OCI-LY3 (cell line): Measurements from ENCODE around the gene TGFB1.

Experiments
- H2AFZ ChIP-seq: fragments of 200-600, 300-600 bp; shearing (Covaris generic); 2 replicates; pipeline ENCODE4 v1.6.0; 2014; ENCODE audit warnings: antibody characterized with exemption, low read depth, low read length
- H3K27ac ChIP-seq: fragments of 200-600, 300-600 bp; sonication (generic); 2 replicates; pipeline ENCODE4 v1.5.1; 2014; ENCODE audit warnings: mild to moderate bottlenecking, low read length, moderate library complexity, mixed read lengths
- H3K27me3 ChIP-seq: fragments of 200-600, 300-600 bp; sonication (generic); 2 replicates; pipeline ENCODE4 v1.6.1; 2014; ENCODE audit warnings: low read depth, low read length, mixed read lengths
- H3K36me3 ChIP-seq: fragments of 200-600, 300-600 bp; sonication (generic); replicated peaks from 2 replicates; pipeline ENCODE3; 2014; ENCODE audit warnings: low read depth, low read length, mixed read lengths
- H3K4me1 ChIP-seq: fragments of 300-600, 200-600 bp; sonication (generic); 2 replicates; pipeline ENCODE4 v1.6.1; 2014; ENCODE audit warnings: low read length, mixed read lengths
- H3K4me2 ChIP-seq: fragments of 200-600, 300-600 bp; sonication (generic); 2 replicates; pipeline ENCODE4 v1.6.1; 2014; ENCODE audit warnings: low read length, mixed read lengths
- H3K4me3 ChIP-seq: fragments of 300-600, 200-600 bp; sonication (generic); 2 replicates; pipeline ENCODE4 v1.5.1; 2014; ENCODE audit warnings: antibody characterized with exemption, mild to moderate bottlenecking, low read length, moderate library complexity
- H3K79me2 ChIP-seq: fragments of 300-600, 200-600 bp; shearing (Covaris generic); 2 replicates; pipeline ENCODE4 v1.6.1; 2014; ENCODE audit warnings: mild to moderate bottlenecking, low read length, mixed read lengths
- H3K9ac ChIP-seq: fragments of 300-600, 200-600 bp; shearing (Covaris generic); 2 replicates; pipeline ENCODE4 v1.6.0; 2014; ENCODE audit warnings: mild to moderate bottlenecking, low read length, moderate library complexity
- H3K9me3 ChIP-seq: fragments of 200-600, 300-600 bp; shearing (Covaris generic); 2 replicates; pipeline ENCODE4 v1.6.1; 2014; ENCODE audit warnings: low read length, mixed read lengths; ENCODE audit not compliant: insufficient read depth
- H4K20me1 ChIP-seq: fragments of 200-600, 300-600 bp; sonication (generic); 2 replicates; pipeline ENCODE4 v1.6.1; 2016; ENCODE audit warnings: low read length, mixed read lengths; ENCODE audit not compliant: insufficient read depth
- CTCF ChIP-seq: fragments of 200-600, 300-600 bp; sonication (generic); IDR thresholded peaks from 2 replicates; pipeline ENCODE4 v1.5.1; 2014; ENCODE audit warnings: antibody characterized with exemption, low read length, low read depth
- EZH2phosphoT487 ChIP-seq: fragments of 200-600 bp; shearing (Covaris generic); IDR thresholded peaks from 2 replicates; pipeline ENCODE4 v1.6.1; 2018; ENCODE audit warnings: antibody characterized with exemption, mixed run types, low read depth

TGFB1 gene

DNA sequence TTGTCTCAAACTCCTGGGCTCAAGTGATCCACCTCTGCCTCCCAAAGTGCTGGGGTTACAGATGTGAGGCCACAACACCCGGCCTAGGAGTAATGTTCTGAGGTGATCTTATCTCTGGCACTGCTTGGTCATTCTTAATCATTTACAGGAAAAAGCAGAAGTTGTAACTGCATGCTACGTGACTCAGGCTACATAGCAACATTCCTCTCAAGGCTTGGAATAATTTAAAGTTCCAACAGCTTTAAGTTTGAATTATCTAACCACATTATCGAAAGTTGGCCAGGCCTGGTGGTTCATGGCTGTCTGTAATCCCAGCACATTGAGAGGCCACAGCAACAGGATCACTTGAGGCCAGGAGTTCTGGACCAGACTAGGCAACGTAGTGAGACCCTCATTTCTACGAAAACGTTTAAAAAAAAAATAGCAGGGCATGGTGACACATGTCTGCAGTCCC lies 14.2 kb upstream of the TGFB1 start:
- H3K36me3 ChIP-seq = peaks cover 3% of the 10 kb centered on the region
- no peaks in the 10 kb centered on the region for H4K20me1 ChIP-seq
- H3K79me2 ChIP-seq = peaks cover 42% of the 10 kb centered on the region
- H3K9me3 ChIP-seq = no peaks in the 10 kb centered on the region
- H3K4me3 ChIP-seq = peak overlapping the region; percentile 15
- no peak overlapping the region for H2AFZ ChIP-seq
- H3K27me3 ChIP-seq = no peaks in the 10 kb centered on the region
- peak overlapping the region; percentile 55 for H3K4me2 ChIP-seq
- no peak for TF ChIP-seq CTCF
- no peak for TF ChIP-seq EZH2phosphoT487
- peak overlapping the region; percentile 87 for H3K27ac ChIP-seq
- H3K9ac ChIP-seq = peak overlapping the region; percentile 45; the same call in 1 of the 2 replicates
- peaks cover 44% of the 10 kb centered on the region for H3K4me1 ChIP-seq

- no peak overlapping the region for H2AFZ ChIP-seq
- no peaks in the 10 kb centered on the region for H3K27me3 ChIP-seq
- TF ChIP-seq CTCF (no peak), EZH2phosphoT487 (no peak)
- H3K4me3 ChIP-seq = no peak overlapping the region
- no peaks in the 10 kb centered on the region for H3K9me3 ChIP-seq
- H3K79me2 ChIP-seq = peaks cover 42% of the 10 kb centered on the region
- peak overlapping the region; percentile 37 for H3K27ac ChIP-seq
- H3K9ac ChIP-seq = no peak overlapping the region
- H3K4me2 ChIP-seq = peak overlapping the region; percentile 25; the same call in 1 of the 2 replicates
- peaks cover 3% of the 10 kb centered on the region for H3K36me3 ChIP-seq
- H4K20me1 ChIP-seq = no peaks in the 10 kb centered on the region
- peaks cover 44% of the 10 kb centered on the region for H3K4me1 ChIP-seq
Observed at GRCh38 chr19:41366089-41366488, 12.4 kb upstream of the TGFB1 start.

DNA sequence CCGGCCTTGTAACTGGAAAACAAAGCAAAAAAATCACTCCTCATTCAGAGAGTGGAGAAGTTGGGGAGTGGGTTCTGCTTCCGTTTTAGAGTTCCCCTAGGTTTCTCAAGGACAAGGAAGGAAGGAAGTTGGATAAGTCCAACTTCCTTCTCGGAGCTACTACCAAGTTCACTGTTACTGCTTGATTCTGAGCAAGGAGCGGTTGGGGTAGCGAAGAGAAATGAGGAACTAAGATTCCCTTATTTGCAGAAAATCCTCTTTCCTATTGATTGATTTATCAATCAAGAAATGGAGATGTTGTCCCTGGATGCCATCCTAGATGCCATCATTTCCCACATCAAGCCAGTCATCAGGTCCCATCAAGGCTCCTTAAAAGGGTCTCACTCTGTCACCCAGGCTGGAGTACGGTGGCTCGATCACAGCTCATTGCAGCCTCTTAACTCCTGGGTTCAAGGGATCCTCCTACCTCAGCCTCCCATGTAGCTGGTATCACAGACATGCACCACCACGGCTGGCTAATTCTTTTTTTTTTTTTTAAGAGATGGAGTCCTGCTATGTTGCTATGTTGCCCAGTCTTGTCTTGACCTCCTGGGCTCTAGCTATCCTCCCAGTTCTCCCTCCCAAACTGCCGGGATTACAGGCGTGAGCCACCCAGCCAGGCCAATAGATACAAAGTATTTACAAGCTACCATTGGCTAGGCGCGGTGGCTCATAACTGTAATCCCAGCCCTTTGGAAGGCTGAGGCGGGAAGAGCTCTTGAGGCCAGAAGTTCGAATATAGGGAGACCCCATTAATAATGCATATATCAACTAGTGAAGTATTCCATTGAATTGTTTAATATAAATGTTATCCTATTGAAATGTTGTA lies 11.0 kb upstream of the TGFB1 start:
- Histone ChIP-seq H3K9me3 (no peaks in the 10 kb centered on the region), H2AFZ (peak overlapping the region; percentile 59), H3K4me3 (peak overlapping the region; percentile 88), H4K20me1 (no peaks in the 10 kb centered on the region), H3K27me3 (no peaks in the 10 kb centered on the region), H3K9ac (peak overlapping the region; percentile 97), H3K36me3 (peaks cover 3% of the 10 kb centered on the region), H3K27ac (peak overlapping the region; percentile 89), H3K4me2 (peak overlapping the region; percentile 88), H3K79me2 (peaks cover 42% of the 10 kb centered on the region), H3K4me1 (peaks cover 44% of the 10 kb centered on the region)
- TF ChIP-seq CTCF = no peak
- TF ChIP-seq EZH2phosphoT487 = no peak

GRCh38 chr19:41363753-41364523 lies 10.2 kb upstream of the TGFB1 start, which contains the start of gene B9D2:
Gene B9D2, minus strand, starts transcription at chr19:41364149. Its CDS starts 630 bp downstream, at chr19:41363519.
- H2AFZ ChIP-seq = peak within 1 kb of the TSS; percentile 87
- H3K27me3 ChIP-seq = no peaks in the 10 kb centered on the region
- H3K4me2 ChIP-seq = peak within 1 kb of the TSS; percentile 88
- TF ChIP-seq EZH2phosphoT487 (no peak), CTCF (no peak)
- H3K9ac ChIP-seq = peak within 1 kb of the TSS; percentile 97
- no peaks in the 10 kb centered on the region for H3K9me3 ChIP-seq
- peaks cover 43% of the 10 kb centered on the region for H3K4me1 ChIP-seq
- peaks cover 3% of the 10 kb centered on the region for H3K36me3 ChIP-seq
- no peaks in the 10 kb centered on the region for H4K20me1 ChIP-seq
- peak within 1 kb of the TSS; percentile 89 for H3K27ac ChIP-seq
- peak within 1 kb of the TSS; percentile 88 for H3K4me3 ChIP-seq
- peaks cover 38% of the 10 kb centered on the region for H3K79me2 ChIP-seq
